ENCODE results near the gene PCBP3.
A peak's percentile ranks its signal among the peaks of the same experiment; 100 is the strongest.
"Not testable (repeated sequence)": the region's sequence is repeated elsewhere in the genome, so short reads cannot be mapped to it uniquely, and the experiment has no call there.

Gene PCBP3

DNA sequence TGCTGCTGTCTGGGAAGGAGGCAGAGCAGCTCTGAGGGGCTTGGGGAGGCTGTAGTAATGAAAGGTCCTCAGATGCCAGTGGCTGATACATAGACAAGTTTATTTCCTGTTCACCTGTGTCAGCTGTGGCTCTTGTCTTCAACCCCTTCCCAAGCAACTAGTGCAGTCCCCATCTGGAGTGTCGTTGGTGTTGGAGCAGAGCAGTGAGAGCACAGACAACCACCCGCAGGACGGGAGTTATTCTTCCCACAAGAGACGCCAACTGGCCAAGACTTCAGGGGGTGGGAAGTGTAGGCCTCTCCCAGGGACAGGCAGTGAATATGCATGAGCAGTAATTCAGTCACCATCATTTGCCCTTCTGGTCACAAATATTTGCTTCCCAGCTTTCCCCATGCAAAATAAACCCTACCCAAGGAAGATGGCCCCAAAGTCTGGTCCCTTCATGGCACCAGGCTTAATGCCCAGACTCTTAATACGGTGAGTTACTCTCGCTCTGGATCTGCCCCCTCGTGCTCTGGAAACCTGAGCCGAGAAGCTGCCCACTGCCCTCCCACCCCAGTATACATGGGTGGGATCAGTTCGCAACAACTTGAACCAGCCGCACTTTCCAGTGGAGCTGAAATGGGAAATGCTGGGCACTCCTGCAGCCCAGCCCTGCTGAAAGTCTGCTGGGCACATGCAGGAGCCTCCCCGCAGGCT, 184.5 kb downstream of the PCBP3 start:
- no peak for DNase-seq (ENCODE audit: low read depth, low spot score)

DNA sequence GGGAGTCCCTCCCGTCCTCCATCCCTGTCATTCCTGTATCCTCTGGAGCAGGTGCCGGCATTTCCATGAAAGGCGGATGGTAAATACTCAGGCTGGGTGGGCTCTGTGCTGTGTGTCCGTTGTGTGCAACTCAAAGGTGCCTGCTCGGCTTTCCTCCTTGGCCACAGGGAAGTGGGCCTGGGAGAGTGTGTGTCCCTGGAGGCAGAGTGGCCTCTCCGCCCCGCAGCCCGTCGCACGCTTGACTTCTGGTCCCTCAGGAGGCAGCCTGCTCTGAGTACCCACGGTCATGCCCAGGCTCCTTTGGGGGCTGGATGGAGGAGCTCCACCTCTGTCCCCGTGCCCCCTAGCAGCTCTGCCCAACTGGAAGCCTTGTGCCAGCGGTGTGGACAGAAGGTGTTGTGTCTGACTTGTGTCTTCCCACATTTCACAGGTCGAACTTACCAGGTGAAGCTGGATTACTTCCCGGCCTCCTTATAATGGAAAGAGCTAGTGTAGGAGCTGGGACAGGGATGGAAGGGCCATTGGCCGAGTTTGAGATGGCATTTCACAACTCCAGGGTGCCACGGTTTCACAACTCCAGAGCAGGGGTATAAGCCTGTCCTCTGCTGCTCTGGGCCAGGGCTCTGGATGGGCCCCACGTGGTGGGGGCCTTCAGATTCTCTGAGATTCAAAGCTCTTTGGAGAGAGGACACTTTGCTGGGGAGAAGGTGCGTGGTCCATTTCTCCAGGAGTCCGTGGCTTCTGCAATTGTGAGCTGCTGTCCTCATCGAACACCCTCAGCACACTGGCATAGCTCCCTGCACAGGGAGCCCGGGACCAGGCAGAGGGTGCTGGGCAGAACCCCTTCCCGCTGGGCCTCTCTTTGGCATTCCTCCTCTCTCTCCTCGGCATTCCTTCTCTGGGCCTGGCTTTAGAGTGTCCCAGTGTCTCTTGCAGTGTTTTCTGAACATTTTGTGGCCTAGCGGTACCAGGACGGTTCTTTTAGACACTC, 185.3 kb downstream of the PCBP3 start:
- no peak for DNase-seq (ENCODE audit: low read depth, low spot score)

DNA sequence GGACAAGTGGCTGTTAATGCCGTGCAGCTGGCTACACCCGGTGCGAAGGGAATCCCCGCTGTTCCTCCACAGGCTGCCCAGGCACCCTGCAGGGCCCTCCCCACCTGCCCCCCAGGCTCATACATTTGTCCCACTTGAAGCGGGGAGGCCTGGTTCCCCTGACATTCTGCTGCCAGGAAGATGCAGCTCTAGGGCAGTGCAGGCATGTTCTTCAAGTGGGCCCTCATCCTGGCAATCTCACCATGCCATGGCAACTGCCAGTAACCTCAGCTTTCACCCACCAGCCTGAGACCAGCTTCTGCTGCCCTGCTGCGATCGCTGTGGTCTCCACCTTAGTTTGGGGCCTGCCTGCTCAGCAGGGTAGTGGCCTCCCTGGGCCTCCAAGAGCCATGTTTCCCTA, 186.1 kb downstream of the PCBP3 start:
- DNase-seq (ENCODE audit: low read depth, low spot score), result no peak

DNA sequence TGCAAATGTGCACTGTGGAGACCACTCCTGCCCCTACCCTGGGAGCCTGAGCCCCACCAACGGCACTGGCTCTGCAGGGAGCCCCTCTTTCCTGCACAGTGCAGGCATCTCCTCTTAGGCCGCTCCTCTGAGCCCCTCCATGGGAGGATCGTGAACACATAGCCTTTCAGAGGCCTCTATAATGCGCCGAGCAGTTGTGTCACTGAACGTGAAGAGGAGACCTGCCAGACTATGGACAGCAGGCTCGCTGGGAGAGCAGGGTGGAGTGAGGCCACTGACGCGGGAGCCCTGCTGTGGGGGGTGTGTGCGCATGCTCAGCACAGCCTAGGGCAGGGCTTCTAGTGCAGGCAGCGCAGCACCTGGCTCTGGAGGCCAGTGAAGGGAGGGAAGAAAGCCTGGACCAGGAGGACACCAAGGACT, 186.7 kb downstream of the PCBP3 start:
- peak; percentile 72 for DNase-seq (ENCODE audit: low read depth, low spot score)

DNA sequence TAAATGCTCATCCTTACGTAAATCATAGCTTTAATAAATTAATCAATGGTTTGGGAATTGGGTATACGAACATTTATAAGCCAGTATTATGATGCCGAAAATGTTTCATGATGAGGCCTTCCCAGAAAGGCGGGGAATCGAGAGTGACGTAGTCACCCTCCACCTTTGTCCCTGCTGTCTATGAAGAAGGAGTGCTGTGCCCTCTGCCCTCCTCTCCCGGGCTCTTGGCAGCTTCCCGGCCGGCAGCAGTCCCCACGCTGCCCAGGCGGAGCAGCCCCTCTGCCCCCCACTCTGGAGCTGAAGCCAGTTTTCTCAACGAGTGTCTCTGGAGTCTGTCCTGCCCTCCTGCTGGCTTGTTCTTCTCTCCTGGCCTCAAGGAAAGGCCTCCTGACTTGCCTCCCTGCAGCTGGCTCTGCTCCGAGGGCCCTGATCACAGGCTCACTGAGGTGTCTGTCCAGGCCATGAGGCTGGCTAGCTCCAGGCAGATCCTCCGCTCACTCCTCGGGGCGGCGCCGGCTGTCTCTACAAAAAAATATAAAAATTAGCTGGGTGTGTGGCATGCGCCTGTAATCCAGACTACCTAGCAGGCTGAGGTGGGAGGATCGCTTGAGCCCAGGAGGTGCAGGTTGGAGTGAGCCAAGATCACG, 187.3 kb downstream of the PCBP3 start:
- no peak for DNase-seq (ENCODE audit: low read depth, low spot score)

DNA sequence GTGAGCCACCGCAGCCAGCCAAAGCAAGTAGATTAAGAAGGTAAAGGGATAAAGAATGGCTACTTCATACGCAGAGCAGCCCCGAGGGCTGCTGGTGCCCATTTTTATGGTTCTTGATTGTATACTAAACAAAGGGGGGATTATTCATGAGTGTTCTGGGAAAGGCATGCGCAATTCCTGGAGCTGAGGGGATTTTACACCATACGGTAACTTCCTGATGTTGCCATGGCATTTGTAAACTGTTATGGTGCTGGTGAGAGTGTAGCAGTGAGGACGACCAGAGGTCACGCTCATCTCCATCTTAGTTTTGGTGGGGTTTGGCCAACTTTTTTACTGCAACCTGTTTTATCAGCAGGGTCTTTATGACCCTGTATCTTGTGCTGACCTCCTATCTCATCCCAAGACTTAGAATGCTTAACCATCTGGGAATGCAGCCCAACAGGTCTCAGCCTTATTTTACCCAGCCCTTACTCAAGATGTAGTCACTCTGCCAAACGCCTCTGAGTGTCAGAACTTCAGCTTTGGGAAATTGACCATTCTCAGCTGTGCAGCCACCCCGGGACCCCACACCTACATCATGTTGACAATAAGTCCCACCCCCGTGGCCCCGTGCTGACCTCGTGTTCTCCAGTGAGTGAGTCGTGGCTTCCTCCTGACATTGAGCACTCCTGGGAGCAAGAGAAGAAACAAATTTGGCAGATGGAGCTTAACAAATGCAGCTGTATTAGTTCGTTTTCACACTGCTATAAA, 188.6 kb downstream of the PCBP3 start:
- peak; percentile 63 for DNase-seq (ENCODE audit: low read depth, low spot score)

DNA sequence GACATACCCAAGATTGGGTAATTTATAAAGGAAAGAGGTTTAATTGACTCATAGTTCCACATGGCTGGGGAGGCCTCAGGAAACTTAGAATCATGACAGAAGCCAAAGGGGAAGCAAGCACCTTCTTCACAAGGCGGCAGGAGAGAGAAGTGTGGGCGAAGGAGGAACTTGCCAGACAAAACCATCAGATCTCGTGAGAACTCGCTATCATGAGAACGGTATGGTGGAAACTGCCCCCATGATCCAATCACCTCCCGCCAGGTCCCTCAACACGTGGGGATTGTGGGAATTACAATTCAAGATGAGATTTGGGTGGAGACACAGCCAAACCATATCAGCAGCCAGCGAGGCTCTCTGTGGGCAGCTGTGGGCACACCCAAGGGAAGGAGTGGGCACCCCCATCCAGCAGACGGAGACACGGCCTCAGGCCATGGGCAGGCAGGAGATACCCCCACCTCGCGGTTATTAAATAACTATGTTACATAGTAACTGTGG, 189.3 kb downstream of the PCBP3 start:
- DNase-seq (ENCODE audit: low read depth, low spot score), result not testable (repeated sequence)

DNA sequence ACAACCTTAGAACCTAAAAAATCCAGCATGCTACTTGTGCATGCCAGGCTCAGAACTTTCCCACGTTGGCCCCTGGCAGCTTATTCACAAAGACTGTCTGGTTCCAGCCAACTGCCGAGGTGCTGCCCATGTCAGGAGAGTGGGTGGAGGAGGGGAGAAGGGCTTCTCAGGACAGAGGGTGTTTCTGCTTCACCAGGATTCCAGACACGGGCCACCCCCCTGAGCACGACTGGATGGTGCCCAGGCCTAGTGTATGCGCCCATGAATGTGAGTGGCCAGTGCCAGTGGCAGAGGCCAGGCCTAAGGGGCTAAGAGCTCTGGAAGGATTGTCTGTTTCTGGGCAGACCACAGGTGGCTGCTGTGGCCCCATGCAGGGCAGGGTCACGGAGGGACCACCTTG, 189.9 kb downstream of the PCBP3 start:
- DNase-seq (ENCODE audit: low read depth, low spot score), result no peak

DNA sequence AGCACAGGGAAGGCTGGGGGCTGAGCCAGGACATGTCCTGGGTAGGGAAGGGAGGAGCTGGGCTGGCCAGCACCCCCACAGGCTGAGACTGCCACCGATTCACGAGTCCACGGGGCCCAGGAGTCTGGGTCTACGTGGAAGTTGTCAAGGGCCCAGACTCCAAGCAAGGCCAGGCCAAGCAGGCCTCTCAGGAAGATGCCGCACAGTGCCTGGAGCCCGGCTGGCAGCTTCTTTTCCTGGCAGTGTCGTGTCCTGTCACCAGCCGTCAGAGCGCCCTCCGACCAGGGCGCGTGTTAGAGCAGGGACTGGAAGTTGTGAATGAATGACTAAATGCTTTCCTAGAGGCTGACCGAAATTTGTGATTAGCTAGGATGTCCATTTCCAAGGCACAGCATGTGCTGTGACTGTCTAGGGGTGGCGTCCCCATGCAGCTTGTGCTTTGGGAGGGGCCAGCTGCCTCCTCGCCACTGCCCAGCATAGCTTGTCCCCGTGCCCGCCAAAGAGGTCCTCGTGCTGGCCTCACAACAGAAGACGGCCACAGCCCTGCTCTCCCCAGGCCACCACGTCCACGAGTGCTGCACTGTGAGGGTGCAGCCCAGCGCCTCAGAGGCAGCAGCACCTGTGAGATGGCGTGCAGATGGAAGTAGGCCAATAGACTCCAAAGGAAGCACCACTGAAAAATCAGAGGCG, 190.6 kb downstream of the PCBP3 start:
- DNase-seq (ENCODE audit: low read depth, low spot score), result no peak

DNA sequence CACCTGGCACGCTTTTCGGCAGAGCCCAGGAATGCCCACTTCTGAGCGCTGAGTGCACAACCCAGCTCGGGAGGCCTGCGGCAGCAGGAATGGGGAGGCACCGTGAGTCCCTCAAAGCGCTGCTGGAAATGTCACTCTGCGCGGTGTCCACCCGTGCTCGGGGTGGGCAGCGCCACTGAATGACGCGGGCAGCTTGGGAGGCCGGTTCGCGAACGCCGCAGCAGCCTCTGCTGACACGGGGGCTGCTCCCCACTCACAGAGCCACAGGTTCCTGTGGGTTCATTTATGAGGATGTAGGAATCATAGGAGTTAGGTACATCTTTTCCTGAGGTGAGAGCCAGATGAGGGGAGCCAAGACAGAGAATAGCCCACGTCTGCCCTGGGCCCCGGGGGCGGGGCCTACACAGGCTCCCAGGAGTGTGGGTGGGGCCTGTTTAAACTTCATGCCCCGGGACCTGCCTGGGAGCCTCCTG, 191.3 kb downstream of the PCBP3 start:
- no peak for DNase-seq (ENCODE audit: low read depth, low spot score)

DNA sequence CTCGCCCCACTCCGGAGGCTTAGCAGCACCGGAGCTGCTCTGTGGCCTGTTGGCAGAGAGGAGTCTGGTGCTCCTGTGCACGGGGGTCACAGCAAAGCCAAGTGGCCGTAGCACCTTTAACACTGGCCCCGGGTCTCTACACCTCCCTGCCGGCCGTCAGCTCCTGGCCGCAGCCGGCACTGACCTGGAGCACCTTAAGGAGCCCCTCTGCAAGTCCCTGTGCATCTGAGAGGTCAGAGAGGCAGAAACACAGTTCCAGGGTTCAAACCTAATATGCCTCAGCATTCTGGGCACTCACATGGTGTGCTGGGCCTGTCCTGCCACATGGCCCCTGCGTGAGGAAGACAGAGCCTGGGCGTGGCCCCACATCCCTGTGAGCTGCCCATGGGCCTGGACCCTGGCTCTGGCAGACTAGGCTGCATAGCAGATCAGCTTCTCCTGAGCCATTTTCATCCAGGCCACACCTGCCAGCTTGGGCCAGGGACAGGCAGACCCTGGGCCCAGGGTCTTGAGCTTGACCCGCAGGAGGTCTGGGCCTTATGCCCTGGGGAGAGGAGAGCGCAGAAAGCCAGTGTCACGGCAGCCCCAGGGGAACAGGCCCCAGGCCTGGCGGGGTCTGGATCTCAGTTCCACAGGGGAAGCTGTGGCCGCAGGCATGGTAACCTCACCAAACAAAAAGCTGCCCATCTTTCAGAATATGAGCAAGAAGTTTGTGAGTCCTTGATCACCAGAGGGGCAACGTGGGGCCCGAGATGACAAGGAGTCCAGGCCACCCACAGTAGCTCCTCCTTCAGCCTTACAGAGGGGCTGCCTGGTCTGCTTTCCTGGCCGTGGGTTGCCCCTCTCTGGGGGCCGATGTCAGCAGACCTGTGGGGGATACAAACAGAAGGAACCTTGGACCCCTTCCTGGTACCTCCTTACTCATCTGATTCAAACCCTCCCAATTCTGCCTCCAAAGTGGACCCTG, 192.1 kb downstream of the PCBP3 start:
- no peak for DNase-seq (ENCODE audit: low read depth, low spot score)

DNA sequence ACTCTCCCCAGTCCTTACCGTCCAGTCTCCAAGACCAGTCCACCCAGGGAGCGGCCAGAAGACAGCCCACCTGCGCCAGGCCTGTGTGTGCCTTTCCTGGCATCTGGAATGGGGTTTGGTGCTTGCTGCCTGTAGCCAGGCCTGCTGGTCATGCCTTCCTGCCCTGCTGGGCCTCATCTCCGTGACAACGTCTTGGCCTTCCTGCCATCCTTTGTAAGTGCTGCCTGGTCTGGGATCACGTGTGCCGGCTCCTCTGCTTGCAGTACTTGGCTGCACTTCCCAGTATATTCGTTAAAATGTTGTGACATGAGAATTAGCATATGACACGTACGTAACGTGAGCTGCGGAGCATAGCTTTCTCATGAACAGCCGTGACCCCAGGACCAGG, 192.7 kb downstream of the PCBP3 start:
- DNase-seq (ENCODE audit: low read depth, low spot score), result no peak

DNA sequence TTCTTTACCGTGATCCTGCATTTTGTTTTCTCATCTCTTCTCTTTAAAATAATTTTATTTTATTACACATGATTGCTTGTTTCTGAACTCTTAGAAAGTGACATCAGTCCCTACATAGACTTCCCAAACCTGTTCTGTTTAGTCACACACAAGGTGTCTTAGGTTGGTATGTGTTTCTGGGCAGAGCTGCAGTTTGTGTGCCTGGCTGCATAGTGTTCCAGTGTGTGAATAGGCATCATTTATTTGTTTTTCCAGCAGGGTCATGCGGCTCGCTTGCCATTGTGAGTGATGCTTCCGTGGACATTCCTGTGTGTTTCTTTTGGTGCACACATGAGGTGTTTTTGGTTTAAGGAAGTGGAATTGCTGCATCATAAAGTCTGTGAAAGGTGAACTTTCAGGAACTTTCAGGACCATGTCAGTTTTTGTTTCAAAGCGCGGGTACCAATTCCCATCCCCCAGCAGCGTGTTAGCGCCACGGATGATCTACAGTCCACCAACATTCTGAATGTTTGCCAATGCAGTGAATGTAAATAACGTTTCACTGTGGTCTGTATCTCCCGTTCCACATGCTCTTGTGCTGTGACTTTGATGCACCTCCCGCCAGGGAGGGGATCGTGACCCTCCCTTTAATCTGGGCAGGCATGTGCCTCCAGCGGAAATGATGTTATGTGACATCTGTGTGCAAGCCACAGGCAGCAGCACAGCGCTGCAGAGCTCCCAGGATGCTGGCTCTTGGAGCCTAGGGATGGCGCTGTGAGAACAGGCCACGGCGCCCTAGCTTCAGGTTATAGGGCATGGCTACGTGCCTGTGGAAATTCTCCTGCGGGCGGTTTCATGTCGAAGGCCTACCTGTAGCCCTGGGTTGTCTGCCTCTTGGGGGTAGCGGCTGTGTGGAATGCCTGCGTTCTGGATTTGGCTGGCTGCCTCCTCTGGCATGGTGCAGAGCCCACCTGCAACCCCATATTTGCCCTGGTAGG, 193.5 kb downstream of the PCBP3 start:
- no peak for DNase-seq (ENCODE audit: low read depth, low spot score)

DNA sequence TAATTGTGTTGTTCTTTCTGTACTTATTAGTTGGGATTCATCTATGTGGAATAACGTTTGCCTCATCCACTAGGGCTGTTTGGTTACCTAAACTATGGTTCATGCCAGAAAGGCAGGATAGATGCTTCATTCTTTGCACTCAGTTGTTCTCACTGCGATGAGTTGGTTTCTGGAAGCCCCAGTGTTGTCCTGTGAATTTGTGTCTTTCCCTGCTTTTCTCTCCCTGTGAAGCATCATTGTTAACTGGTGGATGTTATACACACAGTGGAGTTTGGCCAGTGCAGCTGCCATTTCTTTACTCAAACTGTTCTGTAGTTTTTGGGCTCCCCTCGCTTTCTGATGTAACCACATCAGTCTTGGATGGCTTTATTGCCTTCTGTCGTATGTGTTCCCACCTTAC, 194.4 kb downstream of the PCBP3 start:
- DNase-seq (ENCODE audit: low read depth, low spot score), result no peak

DNA sequence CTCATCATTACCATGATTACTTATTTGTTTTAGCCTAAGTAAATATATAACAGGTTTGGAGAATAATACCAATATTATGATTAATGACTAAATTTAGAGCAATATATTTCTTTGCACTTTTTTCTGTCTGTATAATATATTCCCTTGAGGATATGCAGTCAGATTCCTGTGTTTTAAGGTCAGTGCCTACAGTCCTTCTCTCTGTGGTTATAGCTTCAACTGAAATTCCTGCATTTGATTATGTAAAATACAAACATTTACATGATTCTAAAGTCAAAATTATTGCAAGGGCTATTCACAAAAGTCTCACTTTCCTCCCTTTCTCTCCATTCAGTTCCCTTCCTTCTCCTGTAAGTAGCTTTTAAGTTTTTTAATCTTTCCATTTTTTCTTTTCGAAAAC, 195.1 kb downstream of the PCBP3 start:
- no peak for DNase-seq (ENCODE audit: low read depth, low spot score)

DNA sequence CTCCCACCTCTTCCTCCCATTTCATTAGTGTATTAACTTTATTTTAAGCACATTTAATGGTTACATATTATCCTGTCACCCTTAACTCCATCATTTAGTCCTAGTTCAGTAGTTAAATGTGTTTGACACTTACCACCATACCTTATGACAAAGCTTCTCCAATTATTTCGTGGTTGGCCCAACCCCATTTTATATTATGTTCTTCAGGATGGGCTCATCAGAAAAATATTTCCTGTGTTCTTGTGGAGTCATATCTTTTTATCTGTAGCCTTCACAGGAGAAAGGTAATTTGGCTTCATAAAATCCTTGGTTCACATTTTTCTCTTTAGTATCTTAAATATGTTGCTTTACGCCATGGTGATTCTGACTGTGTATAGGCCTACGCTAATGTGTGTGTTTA, 195.7 kb downstream of the PCBP3 start:
- no peak for DNase-seq (ENCODE audit: low read depth, low spot score)

DNA sequence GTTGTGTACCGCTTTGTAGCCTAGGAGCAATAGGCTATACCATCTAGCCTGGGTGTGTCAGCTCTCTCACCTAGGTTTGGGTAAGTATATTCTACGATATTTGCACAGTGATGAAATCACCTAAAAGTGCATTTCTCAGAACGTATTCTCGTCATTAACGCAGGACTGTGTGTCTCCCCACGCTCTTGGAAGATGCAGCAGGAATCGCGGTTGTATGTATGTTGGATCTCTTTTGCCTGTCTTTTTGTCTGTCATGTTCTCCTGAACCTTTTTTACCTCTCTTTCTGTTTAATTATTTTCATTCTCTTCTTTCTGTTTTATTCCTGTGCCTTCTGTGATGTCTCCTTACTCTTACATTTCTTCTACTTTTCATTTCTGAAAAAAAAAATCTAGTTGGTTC, 197.5 kb downstream of the PCBP3 start:
- no peak for DNase-seq (ENCODE audit: low read depth, low spot score)

DNA sequence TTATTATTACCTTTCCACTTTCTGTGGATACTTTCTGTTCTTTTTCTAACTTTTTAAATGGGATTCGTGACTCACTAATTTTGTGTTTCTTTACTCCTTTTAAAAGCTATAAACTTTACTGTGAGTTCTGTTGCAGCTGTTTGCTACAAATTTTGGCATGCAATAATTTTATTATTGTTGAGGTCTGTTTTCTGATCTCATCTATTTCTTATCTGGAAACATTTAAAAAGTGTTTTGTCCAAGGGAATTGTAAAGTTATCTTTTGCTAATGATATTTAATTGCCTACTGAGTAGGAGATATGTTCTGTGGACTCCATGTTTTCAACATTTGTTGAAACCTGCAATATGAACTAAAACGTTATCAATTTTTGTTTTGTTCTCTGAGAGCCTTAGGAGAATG, 199.9 kb downstream of the PCBP3 start:
- no peak for DNase-seq (ENCODE audit: low read depth, low spot score)
